Stomach smooth muscle (tissue), 2 donors: ENCODE results near the gene FRMD4A.
A peak's percentile ranks its signal among the peaks of the same experiment; 100 is the strongest.
"Not testable (repeated sequence)": the region's sequence is repeated elsewhere in the genome, so short reads cannot be mapped to it uniquely, and the experiment has no call there.

Experiments used
- H3K27ac ChIP-seq: one replicate; pipeline ENCODE4 v1.7.0; 2013; ENCODE audit warnings: mild to moderate bottlenecking, low read length, inconsistent platforms
- H3K27me3 ChIP-seq, 2 donors: one replicate each; pipeline ENCODE4 v1.7.0; 2013; ENCODE audit warnings: low read length in 2 of 2; ENCODE audit not compliant: insufficient read depth in 2 of 2, control insufficient read depth in 1 of 2
- H3K36me3 ChIP-seq, 2 donors: one replicate each; pipeline ENCODE4 v1.7.0; 2013; ENCODE audit warnings: low read length in 2 of 2; ENCODE audit not compliant: control insufficient read depth in 2 of 2, insufficient read depth in 2 of 2
- H3K4me1 ChIP-seq: one replicate; pipeline ENCODE4 v1.7.0; 2013; ENCODE audit warnings: low read length; ENCODE audit not compliant: control insufficient read depth, insufficient read depth
- H3K4me3 ChIP-seq, 2 donors: one replicate each; pipeline ENCODE4 v1.7.0; 2013; ENCODE audit warnings: low read length in 2 of 2
- H3K9ac ChIP-seq, 2 donors: one replicate each; pipeline ENCODE4 v1.7.0; 2013; ENCODE audit warnings: low read length in 2 of 2, mild to moderate bottlenecking in 1 of 2
- H3K9me3 ChIP-seq, 2 donors: one replicate each; pipeline ENCODE4 v1.7.0; 2013; ENCODE audit warnings: low read length in 2 of 2; ENCODE audit not compliant: control insufficient read depth in 2 of 2
- donor health status: healthy.
- donor health status: Pancreatic carcinoma.

The FRMD4A gene

DNA sequence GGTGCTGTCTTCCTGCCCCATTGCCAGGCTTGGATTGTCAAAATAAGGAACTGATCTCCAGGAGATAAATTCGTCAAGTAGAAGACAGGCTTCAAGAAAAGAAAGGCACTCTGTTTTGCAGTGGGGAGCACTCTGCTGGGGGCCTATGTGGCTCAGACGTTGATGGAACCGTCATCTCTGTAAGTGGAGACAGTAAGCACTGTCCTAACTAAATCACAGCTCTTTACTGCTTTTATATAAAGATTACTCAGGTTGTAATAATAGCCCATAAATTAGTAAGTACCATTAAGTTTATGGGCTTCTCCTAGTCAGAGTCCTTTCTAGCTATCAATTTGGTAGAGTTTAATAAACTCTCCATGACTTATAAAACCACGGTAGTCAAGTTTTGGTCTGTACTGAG is 249.9 kb downstream of the FRMD4A start:
- H3K9ac ChIP-seq = no peak overlapping the region
- no peaks in the 10 kb centered on the region for H3K36me3 ChIP-seq
- H3K4me3 ChIP-seq = no peak overlapping the region
- no peaks in the 10 kb centered on the region for H3K4me1 ChIP-seq
- H3K27ac ChIP-seq = no peak overlapping the region
- H3K9me3 ChIP-seq = no peaks in the 10 kb centered on the region
- no peaks in the 10 kb centered on the region for H3K27me3 ChIP-seq

DNA sequence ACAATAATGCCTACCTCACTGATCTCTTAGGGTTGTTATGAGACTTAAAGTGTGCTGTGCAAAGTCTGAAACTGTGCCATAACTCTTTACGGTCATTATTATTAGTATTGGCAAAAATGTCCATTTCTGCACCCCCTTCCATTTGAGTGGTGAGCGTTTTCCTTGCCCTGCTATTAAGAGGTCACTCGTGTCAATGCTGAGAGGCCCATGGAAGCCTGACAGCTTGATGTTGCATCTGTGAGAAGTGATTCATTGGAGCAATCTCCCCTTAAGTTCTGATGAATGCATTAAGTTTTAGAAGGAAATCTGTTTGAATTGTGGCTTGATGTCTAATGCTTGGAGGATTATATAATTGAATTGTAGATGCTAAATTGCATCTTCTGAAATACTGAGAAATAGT is 253.3 kb downstream of the FRMD4A start:
- Histone ChIP-seq H3K27me3 (no peaks in the 10 kb centered on the region), H3K27ac (no peak overlapping the region), H3K4me3 (no peak overlapping the region), H3K9me3 (no peaks in the 10 kb centered on the region), H3K4me1 (peaks cover 5% of the 10 kb centered on the region), H3K36me3 (no peaks in the 10 kb centered on the region), H3K9ac (no peak overlapping the region)

DNA sequence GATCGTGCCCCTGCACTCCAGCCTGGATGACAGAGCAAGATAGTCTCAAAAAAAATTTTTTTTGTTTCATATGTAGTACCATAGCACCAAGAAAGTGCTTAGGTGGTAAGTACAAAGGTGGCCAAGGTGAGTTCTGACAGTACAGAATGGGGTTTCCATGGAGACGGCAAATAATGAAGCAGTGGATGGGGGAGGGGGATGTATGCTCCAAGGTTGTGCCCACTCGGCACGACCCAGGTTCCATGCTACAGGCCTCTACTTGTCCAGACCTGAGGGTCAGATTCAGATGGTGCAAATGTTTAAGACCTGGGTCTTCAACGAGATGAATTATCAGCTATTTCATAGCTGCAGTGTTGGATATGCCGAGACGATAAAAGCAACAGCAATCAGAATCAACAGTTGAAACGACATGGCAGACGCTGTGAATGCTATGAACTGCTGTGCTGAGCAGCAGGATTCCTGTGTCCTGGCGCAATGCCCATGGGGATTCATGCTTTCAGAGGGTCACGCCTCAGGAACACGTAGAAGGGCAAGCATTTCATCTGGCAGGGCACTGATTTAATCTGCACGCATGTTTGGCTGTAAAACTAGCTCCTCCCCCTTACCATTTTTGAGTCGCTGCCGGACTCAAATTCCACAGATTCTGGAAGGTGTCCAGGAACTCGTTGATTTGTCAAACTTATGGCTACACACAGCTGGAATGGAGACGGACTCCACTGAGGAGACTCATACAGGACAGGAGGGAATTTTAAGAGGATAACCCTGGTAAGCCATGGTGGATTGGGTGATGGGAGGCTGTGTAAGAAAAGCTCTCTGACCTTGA is 256.5 kb downstream of the FRMD4A start:
- H3K4me3 ChIP-seq = peak overlapping the region; percentile 16 to 73
- no peak overlapping the region for H3K9ac ChIP-seq

DNA sequence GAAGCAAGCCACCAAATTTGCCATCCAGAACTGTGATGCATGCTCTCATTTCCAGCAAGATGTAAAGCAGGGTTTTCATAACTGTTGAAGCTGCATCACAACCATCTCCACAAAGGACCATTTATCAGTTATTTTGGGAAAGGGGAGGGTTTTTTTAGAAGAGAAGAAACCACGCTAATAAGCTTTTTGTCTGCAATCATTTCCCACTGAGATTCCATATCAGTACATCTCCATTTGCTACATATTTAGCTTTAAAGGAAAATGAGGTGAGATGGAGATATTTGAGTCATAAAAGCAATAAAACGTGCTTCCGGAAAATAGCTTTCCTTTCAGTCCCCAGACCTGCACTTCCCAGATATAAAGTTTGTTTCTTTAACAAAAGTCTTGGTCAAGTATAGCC is 258.2 kb downstream of the FRMD4A start:
- Histone ChIP-seq H3K27me3 (no peaks in the 10 kb centered on the region), H3K9me3 (no peaks in the 10 kb centered on the region), H3K36me3 (no peaks in the 10 kb centered on the region), H3K27ac (no peak overlapping the region), H3K9ac (no peak overlapping the region), H3K4me1 (peaks cover 5% of the 10 kb centered on the region), H3K4me3 (no peak overlapping the region)

More for the DNA sequence above, 256.5 kb downstream of the FRMD4A start:
- no peak overlapping the region for H3K27ac ChIP-seq
- H3K36me3 ChIP-seq = no peaks in the 10 kb centered on the region
- no peaks in the 10 kb centered on the region for H3K27me3 ChIP-seq
- H3K4me1 ChIP-seq = peaks cover 5% of the 10 kb centered on the region
- H3K9me3 ChIP-seq = no peaks in the 10 kb centered on the region

DNA sequence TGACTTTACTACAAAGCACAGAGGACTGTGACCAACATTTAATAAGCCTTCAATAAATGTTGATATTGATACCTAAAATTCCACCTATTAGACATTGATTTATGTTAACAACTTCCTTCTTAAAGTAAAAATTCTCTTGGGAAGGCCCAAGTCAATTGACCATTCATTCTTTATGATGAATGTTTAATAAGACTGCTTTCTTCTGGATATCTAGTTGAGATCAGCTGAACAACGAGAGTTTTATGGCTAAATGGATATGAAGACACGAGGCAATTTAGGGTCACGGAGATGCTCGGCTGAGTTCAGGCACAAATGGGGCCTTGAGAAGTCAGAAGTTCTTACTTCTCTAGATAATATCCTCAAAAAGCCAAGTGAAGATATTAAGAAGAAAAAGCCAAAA is 258.8 kb downstream of the FRMD4A start:
- H3K27ac ChIP-seq = no peak overlapping the region
- no peaks in the 10 kb centered on the region for H3K27me3 ChIP-seq
- H3K36me3 ChIP-seq = no peaks in the 10 kb centered on the region
- H3K9me3 ChIP-seq = no peaks in the 10 kb centered on the region
- H3K4me1 ChIP-seq = peaks cover 5% of the 10 kb centered on the region
- no peak overlapping the region for H3K9ac ChIP-seq
- H3K4me3 ChIP-seq = no peak overlapping the region

DNA sequence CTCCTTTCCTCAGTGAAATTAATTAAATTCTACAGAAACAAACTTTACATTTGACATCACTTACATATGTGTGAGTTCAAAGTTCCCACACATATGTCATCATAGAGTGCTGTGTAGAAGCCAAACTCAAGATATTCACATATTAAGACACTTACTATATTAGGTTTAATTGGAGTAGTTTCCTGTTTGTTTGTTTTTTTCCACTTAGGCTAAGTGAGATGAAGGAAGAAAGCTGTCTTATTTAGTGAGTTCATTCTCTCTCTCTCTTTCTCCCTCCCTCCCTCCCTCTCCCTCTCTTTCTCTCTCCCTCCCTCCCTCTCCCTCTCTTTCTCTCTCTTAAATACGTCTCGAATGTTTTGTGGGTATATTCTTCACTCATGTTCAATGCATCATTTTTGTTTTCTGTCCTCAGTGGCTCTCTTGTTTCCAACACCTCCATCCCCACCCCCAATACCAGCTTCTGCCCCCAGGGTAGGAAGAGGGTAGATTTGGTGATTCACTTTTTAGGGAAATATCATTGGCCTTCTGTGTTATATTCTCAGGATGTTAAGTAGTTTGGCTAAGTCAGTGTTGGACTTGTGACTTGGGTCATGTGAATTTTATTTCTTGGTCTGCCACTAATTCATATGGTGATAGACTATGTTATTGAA is 262.0 kb downstream of the FRMD4A start:
- H3K27me3 ChIP-seq = no peaks in the 10 kb centered on the region
- no peaks in the 10 kb centered on the region for H3K36me3 ChIP-seq
- H3K4me3 ChIP-seq = no peak overlapping the region
- H3K27ac ChIP-seq = no peak overlapping the region
- no peak overlapping the region for H3K9ac ChIP-seq
- H3K9me3 ChIP-seq = no peaks in the 10 kb centered on the region
- no peaks in the 10 kb centered on the region for H3K4me1 ChIP-seq

DNA sequence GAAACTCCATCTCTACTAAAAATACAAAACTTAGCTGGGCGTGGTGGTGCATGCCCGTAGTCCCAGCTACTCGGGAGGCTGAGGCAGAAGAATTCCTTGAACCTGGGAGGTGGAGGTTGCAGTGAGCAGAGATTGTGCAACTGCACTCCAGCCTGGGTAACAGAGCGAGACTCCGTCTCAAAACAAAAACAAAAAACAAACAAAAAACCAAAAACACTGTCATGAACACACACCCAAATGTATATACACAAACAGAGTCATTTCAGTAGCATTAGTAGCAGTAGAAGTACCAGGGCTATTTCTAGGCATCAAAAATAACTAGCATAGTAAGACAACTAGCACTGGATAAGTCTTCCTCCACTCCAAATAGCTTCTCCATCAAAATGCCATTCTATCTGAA is 263.1 kb downstream of the FRMD4A start:
- H3K27me3 ChIP-seq, H3K4me3 ChIP-seq, H3K9ac ChIP-seq, H3K36me3 ChIP-seq, H3K4me1 ChIP-seq, H3K27ac ChIP-seq, H3K9me3 ChIP-seq: not testable (repeated sequence)

DNA sequence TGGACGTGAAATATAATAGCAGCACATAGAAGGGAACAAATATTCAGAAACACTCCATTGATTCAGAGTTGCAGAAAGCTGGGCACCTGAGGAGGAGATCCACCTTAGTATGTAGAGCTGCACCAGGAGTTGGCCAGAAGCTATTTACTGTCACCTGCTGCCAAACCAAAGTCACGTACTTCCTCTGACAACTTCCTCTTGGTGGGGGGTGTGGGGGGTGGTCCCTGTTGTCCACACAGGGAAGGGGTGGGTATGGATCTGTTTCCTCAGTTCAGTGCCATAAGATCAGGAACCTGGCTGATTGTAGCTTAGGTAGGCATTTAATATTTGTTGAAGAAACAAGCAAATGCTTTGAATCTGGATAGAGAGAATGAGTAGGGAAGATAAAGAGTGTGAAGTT is 264.6 kb downstream of the FRMD4A start:
- Histone ChIP-seq H3K9ac (no peak overlapping the region), H3K9me3 (no peaks in the 10 kb centered on the region), H3K4me3 (no peak overlapping the region), H3K36me3 (no peaks in the 10 kb centered on the region), H3K27me3 (no peaks in the 10 kb centered on the region), H3K27ac (no peak overlapping the region), H3K4me1 (no peaks in the 10 kb centered on the region)

DNA sequence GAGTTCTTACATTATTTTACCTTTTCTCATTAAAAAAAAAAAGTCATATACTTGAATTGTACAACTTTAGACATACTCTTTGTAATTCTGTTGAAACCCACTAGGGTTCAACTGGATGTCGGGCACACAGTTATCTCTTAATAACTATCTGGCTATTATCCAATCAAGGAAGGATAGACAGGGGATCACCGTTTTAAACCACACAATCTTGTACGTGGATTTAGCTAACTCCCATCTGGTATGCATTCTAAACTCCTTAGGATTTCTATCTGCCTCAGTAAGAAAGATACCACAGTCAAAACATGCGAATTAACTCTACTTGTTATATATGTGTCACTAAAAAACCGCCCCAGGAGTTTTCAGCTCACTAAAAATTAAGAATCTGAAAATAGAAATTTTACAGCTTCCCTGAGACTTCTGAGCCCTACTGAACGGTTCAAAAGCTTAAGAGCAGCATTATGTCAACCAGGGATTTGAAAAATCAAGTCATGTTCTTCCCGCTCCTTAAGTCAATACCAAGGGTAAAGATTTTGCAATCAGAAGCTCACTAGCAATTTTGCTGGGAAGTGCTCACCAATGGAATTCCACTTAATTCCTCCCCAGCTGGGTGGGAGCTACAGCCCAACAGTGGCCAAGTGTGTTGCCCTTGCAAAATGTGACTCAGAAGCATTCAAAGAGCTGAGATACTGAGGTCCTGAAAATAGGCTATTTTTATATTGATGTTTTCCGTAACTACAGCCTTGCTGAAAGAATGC is 267.0 kb downstream of the FRMD4A start:
- Histone ChIP-seq H3K27me3 (no peaks in the 10 kb centered on the region), H3K9me3 (no peaks in the 10 kb centered on the region), H3K27ac (no peak overlapping the region), H3K4me3 (no peak overlapping the region), H3K36me3 (no peaks in the 10 kb centered on the region), H3K9ac (no peak overlapping the region), H3K4me1 (no peaks in the 10 kb centered on the region)

DNA sequence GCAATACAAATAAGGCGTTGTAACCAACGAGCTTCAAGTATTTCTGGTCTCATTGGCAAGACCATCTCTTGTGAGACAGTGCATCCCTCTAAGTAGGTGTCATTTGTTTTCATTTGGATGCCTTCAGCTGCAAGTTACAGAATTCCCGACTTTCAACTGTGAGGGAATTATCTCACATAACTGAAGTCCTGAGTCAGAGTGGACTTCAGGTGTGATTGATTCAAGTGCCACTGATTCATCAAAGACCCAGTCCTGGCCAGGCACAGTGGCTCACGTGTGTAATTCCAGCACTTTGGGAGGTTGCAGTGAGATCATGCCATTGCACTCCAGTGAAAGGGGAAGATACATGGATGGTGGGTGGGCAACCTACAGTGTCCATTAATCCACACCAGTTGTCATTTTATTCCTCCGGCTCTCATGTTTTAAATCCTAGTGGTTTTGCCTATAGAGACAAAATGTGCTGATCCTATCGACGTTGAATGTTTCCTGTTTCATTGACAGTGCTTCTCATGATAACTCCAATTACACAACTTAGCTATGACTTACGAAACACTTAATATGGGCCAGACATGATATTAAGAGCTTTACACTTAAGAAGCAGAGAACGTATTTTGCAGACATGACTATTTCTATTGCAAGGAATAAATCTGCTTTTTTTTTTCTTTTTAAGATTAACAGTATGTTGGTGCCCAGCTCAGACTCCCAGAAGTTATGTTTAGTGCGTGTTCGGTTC is 268.0 kb downstream of the FRMD4A start:
- Histone ChIP-seq H3K4me3 (no peak overlapping the region), H3K27me3 (no peaks in the 10 kb centered on the region), H3K9ac (no peak overlapping the region), H3K27ac (no peak overlapping the region), H3K36me3 (no peaks in the 10 kb centered on the region), H3K9me3 (no peaks in the 10 kb centered on the region), H3K4me1 (no peaks in the 10 kb centered on the region)
